Endothelial cell of umbilical vein (primary cell): Measurements from ENCODE around the gene POP7. TPM values are rescaled to one million over a fixed set of nuclear protein-coding genes. Genes with fewer than 3 reads are reported as not detected.

Experiments used
- BruUV-seq: library from RNA; stranded (reverse); fragments of 400-500 nt; replicated peaks from 2 replicates; lab custom pipeline; 2021; lab: Mats Ljungman, UMichigan
- CTCF ChIA-PET: fragments of 300-600, 350-600 bp; sonication (Branson Sonifier 250); formaldehyde crosslinking; loops from one replicate; lab custom pipeline; 2021; ENCODE audit warnings: antibody characterized with exemption, inconsistent platforms; lab: Charles Lee
- POLR2A ChIA-PET: fragments of 300-600, 350-600 bp; sonication (Branson Sonifier 250); formaldehyde crosslinking; loops from one replicate; lab custom pipeline; 2021; ENCODE audit warnings: antibody characterized with exemption, inconsistent platforms; lab: Charles Lee
- DNase-seq: peaks from one replicate; pipeline ENCODE4 v3.0.0-alpha.2; 2011; ENCODE audit warnings: low read depth, low spot score
- FAIRE-seq: peaks from 2 replicates; lab custom pipeline; 2011; peaks lifted over from hg19 to GRCh38; lab: Jason Lieb, UNC
- H2AFZ ChIP-seq: 2 replicates; pipeline ENCODE4 v1.6.0; 2012; ENCODE audit warnings: low read depth, low read length, control low read depth, inconsistent platforms
- H3K27ac ChIP-seq: 2 replicates; pipeline ENCODE4 v1.5.1; 2011; ENCODE audit warnings: low read depth, mild to moderate bottlenecking, control low read depth, low read length, moderate library complexity; ENCODE audit not compliant: insufficient read depth
- H3K27me3 ChIP-seq, 2 experiments: 2 replicates each; pipeline versions ENCODE4 v1.6.0 to v1.6.1; 2011; ENCODE audit warnings: low read length in 2 of 2, mixed read lengths in 1 of 2; ENCODE audit not compliant: control insufficient read depth in 2 of 2, insufficient read depth in 2 of 2
- H3K36me3 ChIP-seq, 2 experiments: 2 replicates in 1 of 2; 3 replicates in 1 of 2; pipeline ENCODE4 v1.5.1; 2011; ENCODE audit warnings: low read length in 2 of 2, mild to moderate bottlenecking in 1 of 2, moderate library complexity in 1 of 2; ENCODE audit not compliant: control insufficient read depth in 2 of 2, insufficient read depth in 2 of 2; ENCODE audit errors: extremely low read depth in 1 of 2
- H3K4me1 ChIP-seq: 3 replicates; pipeline ENCODE4 v1.5.1; 2011; ENCODE audit warnings: mild to moderate bottlenecking, low read length; ENCODE audit not compliant: control insufficient read depth, insufficient read depth; ENCODE audit errors: extremely low read depth
- H3K4me2 ChIP-seq: 2 replicates; pipeline ENCODE4 v1.6.1; 2011; ENCODE audit warnings: low read length, control low read depth, mixed read lengths; ENCODE audit not compliant: insufficient read depth
- H3K4me3 ChIP-seq, 3 experiments: fragments of 200-600 bp in 1 of 3; sonication (generic), shearing (Covaris generic) in 1 of 3; replicated peaks in 1 of 3; 2 replicates each; pipeline ENCODE4 v1.5.1; 2011 to 2016; ENCODE audit warnings: control low read depth in 3 of 3, low read length in 3 of 3, mild to moderate bottlenecking in 2 of 3, inconsistent platforms in 1 of 3, low read depth in 1 of 3, moderate library complexity in 1 of 3; ENCODE audit not compliant: insufficient read depth in 1 of 3
- H3K79me2 ChIP-seq: 2 replicates; pipeline ENCODE4 v1.6.0; 2012; ENCODE audit warnings: low read length, inconsistent platforms; ENCODE audit not compliant: control insufficient read depth, insufficient read depth
- H3K9ac ChIP-seq: replicated peaks from 2 replicates; pipeline ENCODE3; 2011; ENCODE audit warnings: low read length, control low read depth; ENCODE audit not compliant: insufficient read depth; ENCODE audit errors: extremely low read depth
- H3K9me1 ChIP-seq: replicated peaks from 3 replicates; pipeline ENCODE4 v1.6.0; 2011; ENCODE audit warnings: mild to moderate bottlenecking, low read length; ENCODE audit not compliant: control insufficient read depth, insufficient read depth; ENCODE audit errors: extremely low read depth
- H3K9me3 ChIP-seq: replicated peaks from 2 replicates; pipeline ENCODE4 v1.5.1; 2012; ENCODE audit warnings: low read length, inconsistent platforms; ENCODE audit not compliant: control insufficient read depth, insufficient read depth
- H4K20me1 ChIP-seq: replicated peaks from 2 replicates; pipeline ENCODE3; 2011; ENCODE audit warnings: mild to moderate bottlenecking, low read length; ENCODE audit not compliant: control insufficient read depth, insufficient read depth; ENCODE audit errors: extremely low read depth
- GATA2 ChIP-seq: IDR thresholded peaks from 2 replicates; pipeline ENCODE4 v1.7.0; 2011; ENCODE audit warnings: low read depth, mild to moderate bottlenecking, moderate library complexity, mixed read lengths, low read length; ENCODE audit not compliant: insufficient read length, insufficient read depth
- JUN ChIP-seq: IDR thresholded peaks from 2 replicates; pipeline ENCODE4 v1.6.1; 2011; ENCODE audit warnings: borderline replicate concordance, low read depth; ENCODE audit not compliant: insufficient read length, insufficient read depth
- MYC ChIP-seq: IDR thresholded peaks from one replicate; pipeline ENCODE4 v1.6.1; 2011; ENCODE audit warnings: mild to moderate bottlenecking, low read depth, low read length
- POLR2A ChIP-seq: IDR thresholded peaks from 2 replicates; pipeline ENCODE4 v1.6.1; 2012; ENCODE audit warnings: low read depth, mild to moderate bottlenecking, control low read depth, low read length
- dilution Hi-C: fragments of 300-500 bp; cut with MboI; formaldehyde crosslinking; loops from one replicate; pipeline ENCODE4 v1.15.0; 2019; ENCODE audit warnings: low sequenced_read_pairs; ENCODE audit not compliant: extremely low pct_ligation_motif_present
- intact Hi-C: fragments of 100-400 bp; cut with micrococcal nuclease; formaldehyde crosslinking; loops from one replicate; pipeline ENCODE4 v1.10.0; 2022
- polyA plus RNA-seq, 4 experiments: library from polyadenylated mRNA; depleted of rRNA in 3 of 4; stranded (reverse) in 3 of 4; unstranded in 1 of 4; fragments of >200 nt; gene quantifications; 2 replicates each; pipeline versions ENCODE4 v1.2.1 to v1.2.3, GENCODE V29; 2011 to 2012; ENCODE audit warnings: missing spikeins in 1 of 4
- total RNA-seq: library from RNA; stranded (reverse); gene quantifications from 2 replicates; pipeline ENCODE4 v1.2.3, GENCODE V29; 2021
- TF ChIP-seq, protein P1 (sequence below), 2 donors: IDR thresholded peaks; 1 replicate in 1 of 2; 2 replicates in 1 of 2; pipeline ENCODE4 v1.5.1; 2011; ENCODE audit warnings: low read length in 2 of 2, mild to moderate bottlenecking in 2 of 2, moderate library complexity in 2 of 2, control low read depth in 1 of 2, inconsistent platforms in 1 of 2, low read depth in 1 of 2; ENCODE audit not compliant: insufficient read depth in 1 of 2; ENCODE audit errors: extremely low read depth in 1 of 2

Gene POP7
- total and polyA plus RNA-seq, 2 donors (not counting 3 experiments of a cell fraction or from before 2014, with no cell fraction given), result 47.4 to 48.8 TPM

DNA sequence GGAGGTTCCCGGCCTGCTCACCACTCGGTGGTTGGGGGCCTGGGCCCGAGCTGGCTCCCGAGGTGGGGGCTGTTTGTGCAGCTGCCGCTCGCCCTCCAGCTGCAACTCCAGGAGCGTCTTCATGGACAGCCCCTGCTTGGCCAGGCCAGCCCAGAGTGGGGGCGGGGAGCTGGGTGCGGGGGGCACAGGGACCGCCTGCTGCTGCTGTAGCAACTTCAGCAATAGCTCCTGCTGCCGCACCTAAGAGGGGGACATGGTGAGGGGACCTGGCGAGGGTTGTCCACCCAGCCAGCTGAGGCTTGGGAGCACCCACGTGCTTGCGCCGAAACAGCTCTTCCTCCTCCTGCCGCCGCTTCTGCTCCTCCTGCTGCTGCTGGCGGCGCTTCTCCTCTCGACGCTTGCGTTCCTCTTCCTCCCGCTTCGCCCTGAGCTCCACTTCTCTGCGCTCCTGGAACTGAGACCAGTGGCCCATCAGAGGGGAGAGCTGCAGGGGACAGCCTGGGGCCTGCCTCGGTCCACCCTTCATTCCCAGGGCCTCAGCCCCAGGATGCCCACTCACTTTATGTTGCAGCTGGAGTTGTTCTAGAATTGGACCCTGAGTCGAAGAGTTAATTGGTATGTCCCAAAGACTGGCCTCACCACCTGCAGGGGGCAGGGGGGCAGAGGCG lies 22.8 kb upstream of the POP7 start:
- no TSS peak for BruUV-seq
- no peak for FAIRE-seq
- TF ChIP-seq MYC, result no peak
- TF ChIP-seq JUN, result no peak
- no peak for TF ChIP-seq POLR2A
- Histone ChIP-seq H3K9me3 (no peaks in the 10 kb centered on the region), H4K20me1 (no peaks in the 10 kb centered on the region), H3K4me1 (no peaks in the 10 kb centered on the region), H3K4me3 (no peak overlapping the region), H3K27me3 (no peaks in the 10 kb centered on the region), H3K9ac (no peak overlapping the region), H3K4me2 (no peak overlapping the region), H2AFZ (no peak overlapping the region), H3K79me2 (no peaks in the 10 kb centered on the region), H3K9me1 (no peaks in the 10 kb centered on the region), H3K36me3 (peaks cover 13 to 71% of the 10 kb centered on the region in 2 experiments), H3K27ac (no peak overlapping the region)
- CTCF ChIA-PET, result interaction anchor here (0.8 to 7.0 kb wide), 6 partner anchors 8 to 217 kb away, joined by 3 to 60 read pairs (median 4); partner anchors contain the start of gene POP7
- intact Hi-C loops, result loop anchor here (2.0 kb wide), 1 partner anchor 78 kb away; no protein-coding TSS in a partner anchor
- POLR2A ChIA-PET, result interaction anchor here (0.8 kb wide), 1 partner anchor 97 kb away, joined by 3 read pairs; the partner anchor contains the start of genes FBXO24 and LRCH4
- dilution Hi-C loops, result no loop called here
- DNase-seq, result no peak

DNA sequence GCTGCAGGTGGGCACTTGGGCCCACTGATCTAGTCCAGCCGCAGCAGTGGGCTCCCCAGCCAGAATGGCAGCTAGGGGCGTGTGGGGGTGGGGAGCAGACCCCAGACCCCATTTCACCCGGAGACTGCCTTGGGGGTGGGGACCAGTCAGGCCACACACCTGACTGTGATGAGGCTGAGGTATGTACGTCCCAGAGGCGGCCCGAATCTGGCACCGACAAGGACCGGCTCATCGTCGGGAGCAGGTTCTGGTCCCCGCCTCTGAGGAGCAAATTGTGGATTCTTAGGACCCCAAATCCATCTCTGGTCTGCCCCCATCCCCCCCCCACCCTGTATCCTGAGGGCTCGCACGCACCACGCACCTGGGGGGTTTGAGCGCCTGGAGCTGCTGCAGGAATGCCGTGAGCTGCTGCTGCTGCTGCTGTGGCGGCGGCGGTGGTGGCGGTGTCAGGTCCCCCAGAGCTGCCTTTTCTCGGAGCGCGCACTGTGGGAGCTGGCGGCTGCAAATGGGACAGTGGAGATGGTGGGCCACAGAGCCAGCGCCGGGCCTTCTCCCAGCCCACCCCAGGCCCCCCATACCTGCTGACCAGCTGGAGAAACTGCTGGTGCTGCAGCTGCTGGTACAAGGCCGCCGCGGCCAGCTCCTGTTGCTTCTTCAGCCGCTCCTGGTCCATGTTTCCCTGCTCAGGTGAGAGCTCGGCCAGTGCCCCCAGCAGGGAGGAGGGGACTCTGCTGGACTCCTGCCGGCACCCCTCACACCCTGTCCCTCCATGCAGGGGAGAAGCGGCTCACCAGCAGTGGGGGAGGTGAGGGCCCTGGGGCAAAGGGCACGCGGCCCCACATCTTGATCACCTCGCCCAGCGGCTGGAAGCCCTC lies 22.0 kb upstream of the POP7 start:
- Histone ChIP-seq H3K27me3 (no peaks in the 10 kb centered on the region), H2AFZ (no peak overlapping the region), H3K4me3 (no peak overlapping the region), H3K9ac (no peak overlapping the region), H3K9me3 (no peaks in the 10 kb centered on the region), H3K4me1 (no peaks in the 10 kb centered on the region), H3K79me2 (peaks cover 4% of the 10 kb centered on the region), H3K27ac (no peak overlapping the region), H3K9me1 (no peaks in the 10 kb centered on the region), H3K4me2 (no peak overlapping the region), H3K36me3 (peaks cover 9 to 71% of the 10 kb centered on the region in 2 experiments), H4K20me1 (no peaks in the 10 kb centered on the region)
- no peak for FAIRE-seq
- ChIA-PET CTCF (interaction anchor here (1.1 to 7.0 kb wide), 5 partner anchors 7 to 218 kb away, joined by 3 to 60 read pairs (median 4); no protein-coding TSS in a partner anchor), POLR2A (no interaction called here)
- TF ChIP-seq JUN, result no peak
- no peak for TF ChIP-seq GATA2
- TF ChIP-seq MYC, result no peak
- TF ChIP-seq, protein P1, sequence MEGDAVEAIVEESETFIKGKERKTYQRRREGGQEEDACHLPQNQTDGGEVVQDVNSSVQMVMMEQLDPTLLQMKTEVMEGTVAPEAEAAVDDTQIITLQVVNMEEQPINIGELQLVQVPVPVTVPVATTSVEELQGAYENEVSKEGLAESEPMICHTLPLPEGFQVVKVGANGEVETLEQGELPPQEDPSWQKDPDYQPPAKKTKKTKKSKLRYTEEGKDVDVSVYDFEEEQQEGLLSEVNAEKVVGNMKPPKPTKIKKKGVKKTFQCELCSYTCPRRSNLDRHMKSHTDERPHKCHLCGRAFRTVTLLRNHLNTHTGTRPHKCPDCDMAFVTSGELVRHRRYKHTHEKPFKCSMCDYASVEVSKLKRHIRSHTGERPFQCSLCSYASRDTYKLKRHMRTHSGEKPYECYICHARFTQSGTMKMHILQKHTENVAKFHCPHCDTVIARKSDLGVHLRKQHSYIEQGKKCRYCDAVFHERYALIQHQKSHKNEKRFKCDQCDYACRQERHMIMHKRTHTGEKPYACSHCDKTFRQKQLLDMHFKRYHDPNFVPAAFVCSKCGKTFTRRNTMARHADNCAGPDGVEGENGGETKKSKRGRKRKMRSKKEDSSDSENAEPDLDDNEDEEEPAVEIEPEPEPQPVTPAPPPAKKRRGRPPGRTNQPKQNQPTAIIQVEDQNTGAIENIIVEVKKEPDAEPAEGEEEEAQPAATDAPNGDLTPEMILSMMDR (IDR thresholded peaks at IDR 0.05; ENCODE audit: extremely low read depth in 1 of 2, insufficient read depth in 1 of 2, low read depth in 1 of 2, low read length in 2 of 2), result no peak
- no TSS peak for BruUV-seq
- dilution Hi-C loops (no loop called here), intact Hi-C loops (loop anchor here (2.0 kb wide), 1 partner anchor 79 kb away; no protein-coding TSS in a partner anchor)
- DNase-seq, result no peak
